SK-N-SH (cell line): Measurements from ENCODE around the gene SLC30A2. TPM values are rescaled to one million over a fixed set of nuclear protein-coding genes. Genes with fewer than 3 reads are reported as not detected.

Source experiments
- CTCF ChIA-PET: fragments of 300-600, 350-600 bp; formaldehyde crosslinking; extraction: SDS; loops from one replicate; lab custom pipeline; 2021; lab: Yijun Ruan, JAX
- POLR2A ChIA-PET: fragments of 350-600 bp; sonication (Branson Sonifier 250); formaldehyde crosslinking; extraction: SDS; loops from one replicate; lab custom pipeline; 2020; ENCODE audit warnings: antibody characterized with exemption, inconsistent platforms; lab: Yijun Ruan, JAX
- DNase-seq: peaks from one replicate; pipeline ENCODE4 v3.0.0; 2012
- H2AFZ ChIP-seq: fragments of 200-600 bp; sonication (generic); 2 replicates; pipeline ENCODE4 v1.8.1; 2016; ENCODE audit warnings: antibody characterized with exemption, mild to moderate bottlenecking, low read depth
- H3F3A ChIP-seq: fragments of 200-600 bp; sonication (generic); replicated peaks from 2 replicates; pipeline ENCODE3; 2016; ENCODE audit warnings: antibody characterized with exemption, mild to moderate bottlenecking; ENCODE audit not compliant: insufficient read depth
- H3K27ac ChIP-seq, 2 experiments: fragments of 200-500 bp in 1 of 2; fragments of 200-600 bp in 1 of 2; sonication (Bioruptor generic) in 1 of 2; sonication (generic), shearing (Covaris generic) in 1 of 2; 2 replicates each; pipeline versions ENCODE4 v1.5.1 to v1.6.1; 2014 to 2016; ENCODE audit warnings: low read depth in 2 of 2, inconsistent platforms in 1 of 2, low read length in 1 of 2, mild to moderate bottlenecking in 1 of 2, mixed read lengths in 1 of 2
- H3K27me3 ChIP-seq: fragments of 200-600 bp; sonication (generic), shearing (Covaris generic); 2 replicates; pipeline ENCODE4 v1.6.1; 2016; ENCODE audit warnings: mixed run types; ENCODE audit not compliant: insufficient read depth
- H3K36me3 ChIP-seq, 2 experiments: fragments of 200-500 bp in 1 of 2; fragments of 200-600 bp in 1 of 2; sonication (Bioruptor generic) in 1 of 2; sonication (generic) in 1 of 2; replicated peaks in 1 of 2; 2 replicates each; pipeline versions ENCODE3 to v1.5.1; 2014 to 2016; ENCODE audit warnings: low read length in 1 of 2, mild to moderate bottlenecking in 1 of 2; ENCODE audit not compliant: insufficient read depth in 2 of 2, control insufficient read depth in 1 of 2
- H3K4me1 ChIP-seq, 2 experiments: fragments of 200-500 bp in 1 of 2; fragments of 200-600 bp in 1 of 2; sonication (Bioruptor generic) in 1 of 2; sonication (generic), shearing (Covaris generic) in 1 of 2; 2 replicates each; pipeline versions ENCODE4 v1.5.1 to v1.6.1; 2014 to 2016; ENCODE audit warnings: low read depth in 1 of 2, low read length in 1 of 2, mixed run types in 1 of 2; ENCODE audit not compliant: insufficient read depth in 2 of 2, control insufficient read depth in 1 of 2
- H3K4me2 ChIP-seq: fragments of 200-600 bp; sonication (generic), shearing (Covaris generic); 2 replicates; pipeline ENCODE4 v1.6.1; 2017; ENCODE audit warnings: mixed run types
- H3K4me3 ChIP-seq, 2 experiments: fragments of 200-500 bp in 1 of 2; fragments of 200-600 bp in 1 of 2; sonication (Bioruptor generic) in 1 of 2; sonication (generic), shearing (Covaris generic) in 1 of 2; 2 replicates each; pipeline versions ENCODE4 v1.5.1 to v1.8.1; 2014 to 2016; ENCODE audit warnings: low read depth in 2 of 2, inconsistent platforms in 1 of 2, low read length in 1 of 2, mild to moderate bottlenecking in 1 of 2, mixed read lengths in 1 of 2, moderate library complexity in 1 of 2
- H3K79me2 ChIP-seq: fragments of 200-600 bp; sonication (generic); 2 replicates; pipeline ENCODE4 v1.8.1; 2017; ENCODE audit warnings: mild to moderate bottlenecking; ENCODE audit not compliant: insufficient read depth
- H3K9ac ChIP-seq: fragments of 200-600 bp; sonication (generic); 2 replicates; pipeline ENCODE4 v1.6.1; 2017; ENCODE audit warnings: mixed run types
- H3K9me2 ChIP-seq: fragments of 200-600 bp; sonication (generic); 2 replicates; pipeline ENCODE4 v1.6.1; 2017; ENCODE audit warnings: mixed run types
- H3K9me3 ChIP-seq: fragments of 200-600 bp; sonication (generic); 2 replicates; pipeline ENCODE4 v1.6.1; 2017; ENCODE audit warnings: mixed run types, mild to moderate bottlenecking, moderate library complexity
- H4K20me1 ChIP-seq: fragments of 200-600 bp; sonication (generic); 2 replicates; pipeline ENCODE4 v1.6.1; 2017; ENCODE audit warnings: mild to moderate bottlenecking, mixed run types; ENCODE audit not compliant: insufficient read depth
- EZH2phosphoT487 ChIP-seq: fragments of 200-600 bp; sonication (generic); IDR thresholded peaks from 2 replicates; pipeline ENCODE4 v1.6.1; 2017; ENCODE audit warnings: low read depth, mixed run types, mild to moderate bottlenecking, antibody characterized with exemption, moderate library complexity, borderline replicate concordance
- FOXJ3 ChIP-seq: sonication (generic); formaldehyde crosslinking; IDR thresholded peaks from 2 replicates; pipeline ENCODE4 v1.5.1; 2020; ENCODE audit warnings: mild to moderate bottlenecking, missing genetic modification reagents
- GABPA ChIP-seq: IDR thresholded peaks from 2 replicates; pipeline ENCODE4 v1.4.0; 2012; ENCODE audit warnings: low read depth, mild to moderate bottlenecking
- GATA2 ChIP-seq: sonication (generic); formaldehyde crosslinking; IDR thresholded peaks from 2 replicates; pipeline ENCODE4 v1.5.0; 2020; ENCODE audit warnings: mild to moderate bottlenecking, missing genetic modification reagents
- JUND ChIP-seq: IDR thresholded peaks from 2 replicates; pipeline ENCODE4 v1.4.0; 2012
- MXI1 ChIP-seq: IDR thresholded peaks from 2 replicates; pipeline ENCODE4 v1.6.1; 2012; ENCODE audit warnings: mild to moderate bottlenecking, low read depth, low read length, improper control_type of control experiment
- POLR2AphosphoS5 ChIP-seq: IDR thresholded peaks from 2 replicates; pipeline ENCODE4 v1.6.1; 2012; ENCODE audit warnings: low read depth, low read length
- RXRA ChIP-seq: IDR thresholded peaks from 2 replicates; pipeline ENCODE4 v1.4.0; 2012; ENCODE audit warnings: low read depth, mild to moderate bottlenecking, borderline replicate concordance
- SIN3A ChIP-seq: IDR thresholded peaks from 2 replicates; pipeline ENCODE4 v1.6.1; 2012; ENCODE audit warnings: low read depth, mild to moderate bottlenecking, low read length, moderate library complexity, borderline replicate concordance
- SMC3 ChIP-seq: IDR thresholded peaks from 2 replicates; pipeline ENCODE4 v1.6.1; 2012; ENCODE audit warnings: low read depth, low read length, improper control_type of control experiment
- TAF1 ChIP-seq: IDR thresholded peaks from 2 replicates; pipeline ENCODE4 v1.6.1; 2012; ENCODE audit warnings: low read depth, mild to moderate bottlenecking, low read length, moderate library complexity, borderline replicate concordance
- YY1 ChIP-seq: IDR thresholded peaks from 2 replicates; pipeline ENCODE4 v1.4.0; 2012; ENCODE audit warnings: low read depth, mild to moderate bottlenecking
- WGBS: methylation state at CpG from one replicate; pipeline ENCODE4 v1.1.6; 2017; ENCODE audit warnings: low lambda C conversion rate; 5-methylcytosine and 5-hydroxymethylcytosine counted together
- polyA plus RNA-seq, 3 experiments: library from polyadenylated mRNA; depleted of rRNA; stranded (reverse); fragments of >200 nt; gene quantifications; 2 replicates each; pipeline ENCODE4 v1.2.3, GENCODE V29; 2012
- TF ChIP-seq, protein P1 (sequence below): IDR thresholded peaks from 2 replicates; pipeline ENCODE4 v1.4.0; 2012; ENCODE audit warnings: low read depth, borderline replicate concordance
- TF ChIP-seq, protein P2 (sequence below): IDR thresholded peaks from 2 replicates; pipeline ENCODE4; 2012
- TF ChIP-seq, protein P3 (sequence below): IDR thresholded peaks from 2 replicates; pipeline ENCODE4 v1.4.0; 2012; ENCODE audit warnings: low read depth, borderline replicate concordance
- TF ChIP-seq, protein P4 (sequence below): IDR thresholded peaks from 2 replicates; pipeline ENCODE4 v1.4.0; 2012; ENCODE audit warnings: low read depth

SLC30A2 gene
- polyA plus RNA-seq, 1 of the 3 experiments (the other 2 are of a cell fraction): not detected

DNA sequence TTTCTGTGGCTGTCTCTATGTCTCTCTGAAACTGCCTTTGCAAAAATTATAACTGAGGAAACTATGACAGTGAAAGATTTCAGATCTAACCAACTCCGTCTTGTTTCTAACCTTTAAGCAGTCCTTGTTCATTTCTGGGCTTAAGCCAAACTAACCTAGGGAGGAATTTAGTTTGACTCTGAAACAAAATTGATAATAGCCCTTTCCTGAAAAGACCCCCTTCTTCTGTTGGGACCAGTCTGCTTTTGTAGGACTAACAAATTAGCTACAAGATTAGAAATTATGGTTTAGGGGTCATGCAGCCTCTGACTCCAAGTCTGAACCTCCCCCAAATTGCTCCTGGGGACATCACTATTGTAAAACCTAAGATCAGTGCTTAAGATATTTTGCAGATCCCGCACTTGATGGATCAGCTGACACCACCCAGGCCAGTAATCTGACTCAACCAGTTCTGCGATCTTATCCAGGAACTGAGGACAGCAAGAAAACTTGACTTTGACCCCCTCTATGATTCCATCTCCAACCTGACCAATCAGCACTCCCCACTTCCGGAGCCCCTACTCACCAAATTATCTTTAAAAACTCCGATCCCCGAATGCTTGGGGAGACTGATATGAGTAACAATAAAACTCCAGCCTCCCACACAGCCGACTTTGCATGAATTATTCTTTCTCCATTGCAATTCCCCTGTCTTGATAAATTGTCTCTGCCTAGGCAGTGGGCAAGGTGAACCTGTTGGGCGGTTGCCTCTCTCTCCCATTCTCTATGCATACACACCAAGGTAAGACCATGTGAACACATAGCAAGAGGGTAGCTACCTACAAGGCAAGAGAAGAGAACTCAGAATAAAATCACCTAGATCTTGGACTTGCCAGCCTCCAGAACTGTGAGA lies 32.6 kb upstream of the SLC30A2 start:
- TF ChIP-seq, protein P1, sequence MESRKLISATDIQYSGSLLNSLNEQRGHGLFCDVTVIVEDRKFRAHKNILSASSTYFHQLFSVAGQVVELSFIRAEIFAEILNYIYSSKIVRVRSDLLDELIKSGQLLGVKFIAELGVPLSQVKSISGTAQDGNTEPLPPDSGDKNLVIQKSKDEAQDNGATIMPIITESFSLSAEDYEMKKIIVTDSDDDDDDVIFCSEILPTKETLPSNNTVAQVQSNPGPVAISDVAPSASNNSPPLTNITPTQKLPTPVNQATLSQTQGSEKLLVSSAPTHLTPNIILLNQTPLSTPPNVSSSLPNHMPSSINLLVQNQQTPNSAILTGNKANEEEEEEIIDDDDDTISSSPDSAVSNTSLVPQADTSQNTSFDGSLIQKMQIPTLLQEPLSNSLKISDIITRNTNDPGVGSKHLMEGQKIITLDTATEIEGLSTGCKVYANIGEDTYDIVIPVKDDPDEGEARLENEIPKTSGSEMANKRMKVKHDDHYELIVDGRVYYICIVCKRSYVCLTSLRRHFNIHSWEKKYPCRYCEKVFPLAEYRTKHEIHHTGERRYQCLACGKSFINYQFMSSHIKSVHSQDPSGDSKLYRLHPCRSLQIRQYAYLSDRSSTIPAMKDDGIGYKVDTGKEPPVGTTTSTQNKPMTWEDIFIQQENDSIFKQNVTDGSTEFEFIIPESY: no peak
- TF ChIP-seq, protein P2, sequence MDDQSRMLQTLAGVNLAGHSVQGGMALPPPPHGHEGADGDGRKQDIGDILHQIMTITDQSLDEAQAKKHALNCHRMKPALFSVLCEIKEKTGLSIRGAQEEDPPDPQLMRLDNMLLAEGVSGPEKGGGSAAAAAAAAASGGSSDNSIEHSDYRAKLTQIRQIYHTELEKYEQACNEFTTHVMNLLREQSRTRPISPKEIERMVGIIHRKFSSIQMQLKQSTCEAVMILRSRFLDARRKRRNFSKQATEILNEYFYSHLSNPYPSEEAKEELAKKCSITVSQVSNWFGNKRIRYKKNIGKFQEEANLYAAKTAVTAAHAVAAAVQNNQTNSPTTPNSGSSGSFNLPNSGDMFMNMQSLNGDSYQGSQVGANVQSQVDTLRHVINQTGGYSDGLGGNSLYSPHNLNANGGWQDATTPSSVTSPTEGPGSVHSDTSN: no peak
- TF ChIP-seq SMC3 (no peak), POLR2AphosphoS5 (no peak), FOXJ3 (CRISPR knock-in tag) (no peak), SIN3A (no peak), RXRA (no peak), YY1 (no peak)
- Histone ChIP-seq H3F3A (no peaks in the 10 kb centered on the region), H3K4me3 (no peak overlapping the region), H3K9me2 (no peaks in the 10 kb centered on the region), H4K20me1 (no peaks in the 10 kb centered on the region), H3K27me3 (peaks cover 5% of the 10 kb centered on the region), H3K4me2 (no peak overlapping the region), H3K9ac (no peak overlapping the region), H3K9me3 (no peaks in the 10 kb centered on the region), H3K27ac (no peak overlapping the region), H3K79me2 (no peaks in the 10 kb centered on the region), H3K36me3 (no peaks in the 10 kb centered on the region), H2AFZ (no peak overlapping the region), H3K4me1 (no peaks in the 10 kb centered on the region)
- DNase-seq: no peak
- POLR2A ChIA-PET: interaction anchor here (0.7 kb wide), 1 partner anchor 9 kb away, joined by 3 read pairs; no protein-coding TSS in a partner anchor
- CTCF ChIA-PET: interaction anchor here (0.6 to 1.3 kb wide), 5 partner anchors 20 to 243 kb away, joined by 3 read pairs; no protein-coding TSS in a partner anchor
- WGBS: 87% methylated on average over 8 of the region's 8 CpGs

DNA sequence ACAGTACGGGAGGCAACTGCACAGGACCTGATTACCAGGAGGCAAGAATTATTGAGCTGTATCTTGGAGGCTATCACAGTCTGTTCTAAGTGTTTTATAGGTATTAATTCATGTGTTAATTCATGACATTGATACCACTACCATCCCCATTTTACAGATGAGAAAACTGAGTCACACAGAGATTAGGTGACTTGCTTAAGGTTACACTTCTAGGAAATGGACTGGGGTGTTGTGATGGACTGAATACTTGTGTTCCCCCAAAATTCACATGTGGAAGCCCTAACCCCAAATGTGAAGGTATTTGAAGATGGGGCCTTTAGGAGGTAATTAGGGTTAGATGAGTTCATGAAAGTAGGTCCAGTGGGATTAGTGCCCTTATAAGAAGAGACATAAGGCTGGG lies 31.6 kb upstream of the SLC30A2 start:
- ChIA-PET CTCF (no interaction called here), POLR2A (interaction anchor here (0.7 kb wide), 1 partner anchor 10 kb away, joined by 3 read pairs; no protein-coding TSS in a partner anchor)
- Histone ChIP-seq H3K4me1 (no peaks in the 10 kb centered on the region; a peak in 1 of 4 replicates), H3K9me3 (no peaks in the 10 kb centered on the region), H3K36me3 (no peaks in the 10 kb centered on the region), H3K27me3 (peaks cover 15% of the 10 kb centered on the region), H3F3A (no peaks in the 10 kb centered on the region), H3K9me2 (no peaks in the 10 kb centered on the region), H4K20me1 (no peaks in the 10 kb centered on the region), H3K4me3 (no peak overlapping the region), H3K4me2 (no peak overlapping the region), H2AFZ (no peak overlapping the region), H3K27ac (no peak overlapping the region), H3K9ac (no peak overlapping the region), H3K79me2 (no peaks in the 10 kb centered on the region)
- DNase-seq: no peak
- WGBS: 78% methylated on average over 1 of the region's 1 CpG
- TF ChIP-seq FOXJ3 (CRISPR knock-in tag): no peak
- no peak for TF ChIP-seq SMC3
- no peak for TF ChIP-seq GATA2 (CRISPR knock-in tag)
- TF ChIP-seq, protein P2: no peak
- no peak for TF ChIP-seq MXI1
- TF ChIP-seq JUND: no peak
- TF ChIP-seq EZH2phosphoT487: no peak
- TF ChIP-seq, protein P3, sequence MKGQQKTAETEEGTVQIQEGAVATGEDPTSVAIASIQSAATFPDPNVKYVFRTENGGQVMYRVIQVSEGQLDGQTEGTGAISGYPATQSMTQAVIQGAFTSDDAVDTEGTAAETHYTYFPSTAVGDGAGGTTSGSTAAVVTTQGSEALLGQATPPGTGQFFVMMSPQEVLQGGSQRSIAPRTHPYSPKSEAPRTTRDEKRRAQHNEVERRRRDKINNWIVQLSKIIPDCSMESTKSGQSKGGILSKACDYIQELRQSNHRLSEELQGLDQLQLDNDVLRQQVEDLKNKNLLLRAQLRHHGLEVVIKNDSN: no peak
- no peak for TF ChIP-seq SIN3A
- no peak for TF ChIP-seq TAF1
- TF ChIP-seq, protein P4, sequence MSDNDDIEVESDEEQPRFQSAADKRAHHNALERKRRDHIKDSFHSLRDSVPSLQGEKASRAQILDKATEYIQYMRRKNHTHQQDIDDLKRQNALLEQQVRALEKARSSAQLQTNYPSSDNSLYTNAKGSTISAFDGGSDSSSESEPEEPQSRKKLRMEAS: no peak
- no peak for TF ChIP-seq GABPA
